Panc1 (cell line): ENCODE data around the gene TRIM22. TPM values are rescaled to one million over a fixed set of nuclear protein-coding genes. Genes with fewer than 3 reads are reported as not detected.
"Not testable (repeated sequence)": the region's sequence is repeated elsewhere in the genome, so short reads cannot be mapped to it uniquely, and the experiment has no call there.

Source experiments
- ATAC-seq: fragments of 200-7000 bp; cut with Tn5 transposase; 2 replicates; pipeline ENCODE4 v1.9.1; 2020; ENCODE audit warnings: mild to moderate bottlenecking, moderate library complexity
- BruUV-seq: library from RNA; stranded (reverse); fragments of 400-500 nt; replicated peaks from 2 replicates; lab custom pipeline; 2021; lab: Mats Ljungman, UMichigan
- CTCF ChIA-PET: fragments of 300-600 bp; sonication (Branson Sonifier 250); formaldehyde crosslinking; loops from one replicate; lab custom pipeline; 2022; ENCODE audit warnings: antibody characterized with exemption; lab: Charles Lee
- POLR2A ChIA-PET: fragments of 300-600 bp; sonication (Branson Sonifier 250); formaldehyde crosslinking; loops from one replicate; lab custom pipeline; 2022; ENCODE audit warnings: antibody characterized with exemption; lab: Charles Lee
- DNase-seq: peaks from one replicate; pipeline ENCODE4 v3.0.0-alpha.2; 2010; ENCODE audit warnings: low read depth, low spot score
- H3K27ac ChIP-seq: 2 replicates; pipeline ENCODE4 v1.5.1; 2011; ENCODE audit warnings: mild to moderate bottlenecking, low read length, inconsistent platforms
- H3K27me3 ChIP-seq: fragments of 200-500 bp; sonication (Bioruptor generic); 2 replicates; pipeline ENCODE4 v1.6.0; 2014; ENCODE audit warnings: low read length, inconsistent platforms; ENCODE audit not compliant: control insufficient read depth, insufficient read depth
- H3K36me3 ChIP-seq: fragments of 200-500 bp; sonication (Bioruptor generic); 2 replicates; pipeline ENCODE4 v1.5.1; 2014; ENCODE audit warnings: inconsistent platforms, mild to moderate bottlenecking, low read length, moderate library complexity; ENCODE audit not compliant: control insufficient read depth, insufficient read depth
- H3K4me1 ChIP-seq: 2 replicates; pipeline ENCODE4 v1.5.1; 2011; ENCODE audit warnings: inconsistent platforms, mild to moderate bottlenecking, low read length, moderate library complexity; ENCODE audit not compliant: control insufficient read depth, insufficient read depth
- H3K4me3 ChIP-seq, 2 experiments: 2 replicates each; pipeline ENCODE4 v1.5.1; 2011 to 2012; ENCODE audit warnings: low read depth in 2 of 2, low read length in 2 of 2, mild to moderate bottlenecking in 2 of 2, inconsistent platforms in 1 of 2, moderate library complexity in 1 of 2
- H3K9me3 ChIP-seq: fragments of 200-500 bp; sonication (Bioruptor generic); 2 replicates; pipeline ENCODE4 v1.5.1; 2014; ENCODE audit warnings: low read depth, mild to moderate bottlenecking, inconsistent platforms, low read length, moderate library complexity; ENCODE audit not compliant: control insufficient read depth, insufficient read depth
- CTCF ChIP-seq: fragments of 450-650 bp; IDR thresholded peaks from 2 replicates; pipeline ENCODE4 v1.5.1; 2017; ENCODE audit warnings: mild to moderate bottlenecking
- POLR2AphosphoS5 ChIP-seq: IDR thresholded peaks from 2 replicates; pipeline ENCODE4 v1.6.1; 2012; ENCODE audit warnings: mild to moderate bottlenecking, low read depth, low read length, moderate library complexity
- REST ChIP-seq, 2 experiments: IDR thresholded peaks; 2 replicates each; pipeline ENCODE4 v1.6.1; 2011 to 2012; ENCODE audit warnings: low read depth in 2 of 2, control low read depth in 1 of 2, low read length in 1 of 2, mild to moderate bottlenecking in 1 of 2, moderate library complexity in 1 of 2; ENCODE audit not compliant: insufficient read depth in 1 of 2
- SIN3A ChIP-seq: IDR thresholded peaks from 2 replicates; pipeline ENCODE4 v1.6.1; 2012; ENCODE audit warnings: low read depth, mild to moderate bottlenecking, low read length, moderate library complexity, borderline replicate concordance; ENCODE audit not compliant: insufficient read depth
- TCF7L2 ChIP-seq: IDR thresholded peaks from 2 replicates; pipeline ENCODE4 v1.6.1; 2011; ENCODE audit warnings: mild to moderate bottlenecking, low read depth, low read length, inconsistent platforms
- in situ Hi-C: cut with HindIII; loops from 2 replicates; pipeline ENCODE4 v1.10.0; 2016; ENCODE audit warnings: low sequenced_read_pairs, low pct_unique_long_range_greater_than_20kb
- intact Hi-C: fragments of 100-400 bp; cut with micrococcal nuclease; formaldehyde crosslinking; loops from one replicate; pipeline ENCODE4 v1.10.0; 2022; ENCODE audit not compliant: unreplicated experiment
- total RNA-seq: library from RNA; stranded (reverse); gene quantifications from one replicate; pipeline ENCODE4 v1.2.1, GENCODE V29; 2021; ENCODE audit not compliant: unreplicated experiment

Gene TRIM22
- total RNA-seq, 1 experiment from 2014 or later, result 1.4 TPM

- in situ Hi-C loops, result no loop called here
- ATAC-seq, result no peak
Measured at GRCh38 chr11:5713695-5714094, 24.1 kb downstream of the TRIM22 start.

DNA sequence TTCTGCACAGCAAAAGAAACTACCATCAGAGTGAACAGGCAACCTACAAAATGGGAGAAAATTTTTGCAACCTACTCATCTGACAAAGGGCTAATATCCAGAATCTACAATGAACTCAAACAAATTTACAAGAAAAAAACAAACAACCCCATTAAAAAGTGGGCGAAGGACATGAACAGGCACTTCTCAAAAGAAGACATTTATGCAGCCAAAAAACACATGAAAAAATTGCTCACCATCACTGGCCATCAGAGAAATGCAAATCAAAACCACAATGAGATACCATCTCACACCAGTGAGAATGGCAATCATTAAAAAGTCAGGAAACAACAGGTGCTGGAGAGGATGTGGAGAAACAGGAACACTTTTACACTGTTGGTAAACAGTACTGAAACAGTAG, 26.9 kb downstream of the TRIM22 start:
- in situ Hi-C loops, intact Hi-C loops, H3K36me3 ChIP-seq, H3K27ac ChIP-seq, H3K4me1 ChIP-seq, H3K27me3 ChIP-seq, DNase-seq, BruUV-seq, POLR2A ChIA-PET, H3K4me3 ChIP-seq, ATAC-seq, CTCF ChIA-PET, H3K9me3 ChIP-seq: not testable (repeated sequence)

More at GRCh38 chr11:5713695-5714094, 24.1 kb downstream of the TRIM22 start:
- peaks cover 12% of the 10 kb centered on the region for H3K27me3 ChIP-seq
- intact Hi-C loops, result loop anchor here (5.0 kb wide), 1 partner anchor 236 kb away; no protein-coding TSS in a partner anchor
- BruUV-seq, result no TSS peak
- ChIA-PET POLR2A (no interaction called here), CTCF (no interaction called here)
- H3K4me1 ChIP-seq, result no peaks in the 10 kb centered on the region
- no peaks in the 10 kb centered on the region for H3K9me3 ChIP-seq
- no peak for TF ChIP-seq CTCF
- no peak for TF ChIP-seq REST (IDR thresholded peaks at IDR 0.05; ENCODE audit: insufficient read depth in 1 of 2, low read depth in 2 of 2, low read length in 1 of 2)
- no peak for TF ChIP-seq SIN3A
- no peak for TF ChIP-seq TCF7L2
- TF ChIP-seq POLR2AphosphoS5, result no peak
- no peak overlapping the region for H3K4me3 ChIP-seq
- H3K27ac ChIP-seq, result no peak overlapping the region
- DNase-seq, result no peak
- no peaks in the 10 kb centered on the region for H3K36me3 ChIP-seq

GRCh38 chr11:5719703-5720495, 30.3 kb downstream of the TRIM22 start:
- peaks cover 16% of the 10 kb centered on the region; the same call in 1 of the 2 replicates for H3K27me3 ChIP-seq
- POLR2A ChIA-PET, result no interaction called here
- DNase-seq (no peak), ATAC-seq (no peak)
- BruUV-seq, result no TSS peak
- TF ChIP-seq REST (IDR thresholded peaks at IDR 0.05; ENCODE audit: insufficient read depth in 1 of 2, low read depth in 2 of 2, low read length in 1 of 2) (no peak), POLR2AphosphoS5 (no peak), CTCF (no peak), TCF7L2 (no peak), SIN3A (no peak)
- CTCF ChIA-PET, result no interaction called here
- H3K36me3 ChIP-seq, result no peaks in the 10 kb centered on the region
- no peaks in the 10 kb centered on the region for H3K9me3 ChIP-seq
- intact Hi-C loops (no loop called here), in situ Hi-C loops (no loop called here)
- no peak overlapping the region for H3K4me3 ChIP-seq
- no peak overlapping the region for H3K27ac ChIP-seq
- no peaks in the 10 kb centered on the region for H3K4me1 ChIP-seq
